HepG2 (cell line): ENCODE data around the gene AUH. TPM values are rescaled to one million over a fixed set of nuclear protein-coding genes. Genes with fewer than 3 reads are reported as not detected.

Experiments
- ARNT2 ChIP-seq: sonication (generic); formaldehyde crosslinking; IDR thresholded peaks from 2 replicates; pipeline ENCODE4 v1.8.0; 2022; ENCODE audit warnings: mild to moderate bottlenecking, low read depth, missing genetic modification reagents, moderate library complexity
- EP300 ChIP-seq, 3 experiments: sonication (generic) in 1 of 3; formaldehyde crosslinking in 1 of 3; IDR thresholded peaks; 2 replicates each; pipeline versions ENCODE4 v1.5.1 to v1.6.1; 2011 to 2020; ENCODE audit warnings: low read depth in 2 of 3, low read length in 2 of 3, borderline replicate concordance in 1 of 3, improper control_type of control experiment in 1 of 3, mild to moderate bottlenecking in 1 of 3, missing genetic modification reagents in 1 of 3, moderate library complexity in 1 of 3
- FIP1L1 ChIP-seq: fragments of 200-400 bp; formaldehyde crosslinking; IDR thresholded peaks from 2 replicates; pipeline ENCODE4 v1.6.1; 2018; ENCODE audit warnings: low read depth, mild to moderate bottlenecking, low read length, moderate library complexity, borderline replicate concordance; ENCODE audit not compliant: insufficient read depth
- KAT2B ChIP-seq: fragments of 150-350 bp; IDR thresholded peaks from 2 replicates; pipeline ENCODE4 v1.6.1; 2014; ENCODE audit warnings: low read depth, low read length, borderline replicate concordance
- MAFK ChIP-seq, 2 experiments: IDR thresholded peaks in 1 of 2; conservative IDR thresholded peaks in 1 of 2; 2 replicates each; pipeline ENCODE4 v1.6.1; 2011; ENCODE audit warnings: improper control_type of control experiment in 2 of 2, low read length in 2 of 2
- NFIB ChIP-seq: sonication (generic); formaldehyde crosslinking; IDR thresholded peaks from 2 replicates; pipeline ENCODE4 v1.9.0; 2021; ENCODE audit warnings: missing genetic modification reagents, mild to moderate bottlenecking, borderline replicate concordance
- NR2F6 ChIP-seq, 2 experiments: IDR thresholded peaks; 2 replicates each; pipeline ENCODE4 v1.6.1; 2016; ENCODE audit warnings: antibody characterized with exemption in 1 of 2, mild to moderate bottlenecking in 1 of 2
- PHF8 ChIP-seq: sonication (generic); formaldehyde crosslinking; IDR thresholded peaks from 2 replicates; pipeline ENCODE4 v1.5.0; 2020; ENCODE audit warnings: missing genetic modification reagents
- RBM22 ChIP-seq: fragments of 200-400 bp; formaldehyde crosslinking; optimal IDR thresholded peaks from 2 replicates; pipeline ENCODE3; 2017; ENCODE audit warnings: mild to moderate bottlenecking, low read length, moderate library complexity
- SP140L ChIP-seq: sonication (generic); formaldehyde crosslinking; IDR thresholded peaks from 2 replicates; pipeline ENCODE4 v1.4.0; 2020; ENCODE audit warnings: missing genetic modification reagents, borderline replicate concordance
- YEATS4 ChIP-seq: sonication (generic); formaldehyde crosslinking; IDR thresholded peaks from 2 replicates; pipeline ENCODE4 v1.4.0; 2020; ENCODE audit warnings: missing genetic modification reagents, borderline replicate concordance
- ZFY ChIP-seq: sonication (generic); formaldehyde crosslinking; IDR thresholded peaks from 2 replicates; pipeline ENCODE4 v1.4.0; 2020; ENCODE audit warnings: missing genetic modification reagents
- ZNF33A ChIP-seq: sonication (generic); formaldehyde crosslinking; IDR thresholded peaks from 2 replicates; pipeline ENCODE4 v1.5.1; 2020; ENCODE audit warnings: missing genetic modification reagents, mild to moderate bottlenecking, moderate library complexity, borderline replicate concordance
- ZNF460 ChIP-seq: sonication (generic); formaldehyde crosslinking; IDR thresholded peaks from 2 replicates; pipeline ENCODE4 v1.5.1; 2020; ENCODE audit warnings: missing genetic modification reagents, mild to moderate bottlenecking, borderline replicate concordance
- ZNF589 ChIP-seq: sonication (generic); formaldehyde crosslinking; conservative IDR thresholded peaks from 2 replicates; pipeline ENCODE4 v1.8.0; 2022; ENCODE audit warnings: mild to moderate bottlenecking, moderate library complexity, missing genetic modification reagents
- ZNF792 ChIP-seq: IDR thresholded peaks from 2 replicates; pipeline ENCODE4 v1.6.1; 2016
- polyA plus RNA-seq, 8 experiments: library from polyadenylated mRNA; depleted of rRNA in 3 of 8; stranded (reverse) in 7 of 8; unstranded in 1 of 8; fragments of >200 nt; fragmentation: Illumina TruSeq in 4 of 8; extraction: Trizol in 4 of 8; gene quantifications; 2 replicates each; pipeline versions ENCODE4 v1.2.1 to v1.2.3, GENCODE V29; 2011 to 2016; ENCODE audit warnings: low read depth in 4 of 8, missing spikeins in 1 of 8, mixed read lengths in 1 of 8; ENCODE audit not compliant: insufficient read depth in 1 of 8
- total RNA-seq, 5 experiments: library from RNA; depleted of rRNA; stranded (reverse); fragments of >200 nt; fragmentation: Illumina TruSeq; extraction: Trizol; gene quantifications; 2 replicates each; pipeline ENCODE4 v1.2.3, GENCODE V29; 2016; ENCODE audit warnings: low read depth in 1 of 5
- TF ChIP-seq, protein P1 (sequence below): sonication (generic); formaldehyde crosslinking; conservative IDR thresholded peaks from 2 replicates; pipeline ENCODE4 v1.5.0; 2020; ENCODE audit warnings: missing genetic modification reagents
- TF ChIP-seq, protein P2 (sequence below): fragments of 450-650 bp; IDR thresholded peaks from 2 replicates; pipeline ENCODE4 v1.6.1; 2017
- TF ChIP-seq, protein P3 (sequence below), 2 experiments: sonication (generic) in 1 of 2; formaldehyde crosslinking in 1 of 2; IDR thresholded peaks; 2 replicates each; pipeline versions ENCODE4 v1.5.1 to v1.6.1; 2011 to 2020; ENCODE audit warnings: borderline replicate concordance in 1 of 2, low read depth in 1 of 2, low read length in 1 of 2, mild to moderate bottlenecking in 1 of 2, missing genetic modification reagents in 1 of 2, moderate library complexity in 1 of 2
- TF ChIP-seq, protein P4 (sequence below): sonication (generic); formaldehyde crosslinking; IDR thresholded peaks from 2 replicates; pipeline ENCODE4 v1.4.0; 2020; ENCODE audit warnings: mild to moderate bottlenecking, missing genetic modification reagents
- TF ChIP-seq, protein P5 (sequence below): IDR thresholded peaks from 2 replicates; pipeline ENCODE4 v1.6.1; 2016; ENCODE audit warnings: missing compliant biosample characterization, missing genetic modification reagents, borderline replicate concordance

The AUH gene
- total and polyA plus RNA-seq, 2 of the 13 experiments (the other 11 are each of a cell fraction or from before 2014, with no cell fraction given) = 25.8 to 31.9 TPM

DNA sequence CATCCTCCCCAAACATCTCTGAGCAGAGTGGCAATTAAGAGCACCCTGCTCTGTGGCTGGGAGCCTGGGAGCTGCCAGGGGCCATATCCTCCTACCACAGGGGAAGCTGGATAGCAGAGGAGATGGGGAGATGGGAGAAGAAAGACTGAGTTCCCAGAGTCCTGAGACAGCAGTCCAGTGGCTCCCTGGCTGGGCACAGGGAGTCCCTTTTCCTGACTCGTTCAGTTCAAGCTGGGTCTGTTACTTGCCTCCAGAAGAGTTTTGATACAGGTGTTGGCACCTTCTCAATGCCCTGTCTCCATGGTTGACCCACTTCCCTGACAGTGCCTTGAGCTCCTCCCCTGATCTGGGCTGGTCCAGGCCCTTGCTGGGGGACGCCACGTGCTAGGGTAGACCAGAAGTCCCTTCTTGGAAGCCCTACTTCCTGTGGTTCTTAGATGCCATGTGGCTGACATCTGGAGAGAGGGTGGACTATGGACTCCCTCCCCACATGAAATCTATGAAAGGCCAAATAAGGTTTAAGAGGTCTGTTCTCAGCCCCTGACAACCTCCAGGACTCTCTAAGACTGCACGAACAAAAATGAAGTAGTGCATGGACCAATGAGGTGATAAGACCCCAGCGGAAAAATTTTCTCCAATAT is 166.2 kb downstream of the AUH start (continued):
- TF ChIP-seq FIP1L1 = no peak
- no peak for TF ChIP-seq MAFK (conservative IDR thresholded peaks at IDR 0.05 in 1 of 2, IDR thresholded peaks at IDR 0.05 in 1 of 2; ENCODE audit: low read length in 2 of 2)
- TF ChIP-seq NFIB (CRISPR knock-in tag) = no peak
- TF ChIP-seq, protein P1, sequence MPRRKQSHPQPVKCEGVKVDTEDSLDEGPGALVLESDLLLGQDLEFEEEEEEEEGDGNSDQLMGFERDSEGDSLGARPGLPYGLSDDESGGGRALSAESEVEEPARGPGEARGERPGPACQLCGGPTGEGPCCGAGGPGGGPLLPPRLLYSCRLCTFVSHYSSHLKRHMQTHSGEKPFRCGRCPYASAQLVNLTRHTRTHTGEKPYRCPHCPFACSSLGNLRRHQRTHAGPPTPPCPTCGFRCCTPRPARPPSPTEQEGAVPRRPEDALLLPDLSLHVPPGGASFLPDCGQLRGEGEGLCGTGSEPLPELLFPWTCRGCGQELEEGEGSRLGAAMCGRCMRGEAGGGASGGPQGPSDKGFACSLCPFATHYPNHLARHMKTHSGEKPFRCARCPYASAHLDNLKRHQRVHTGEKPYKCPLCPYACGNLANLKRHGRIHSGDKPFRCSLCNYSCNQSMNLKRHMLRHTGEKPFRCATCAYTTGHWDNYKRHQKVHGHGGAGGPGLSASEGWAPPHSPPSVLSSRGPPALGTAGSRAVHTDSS = no peak
- TF ChIP-seq ZNF589 (CRISPR knock-in tag) = 0 out of 2 replicates have a peak, but pooled peaks have one; percentile 63
- TF ChIP-seq YEATS4 = no peak
- TF ChIP-seq, protein P2, sequence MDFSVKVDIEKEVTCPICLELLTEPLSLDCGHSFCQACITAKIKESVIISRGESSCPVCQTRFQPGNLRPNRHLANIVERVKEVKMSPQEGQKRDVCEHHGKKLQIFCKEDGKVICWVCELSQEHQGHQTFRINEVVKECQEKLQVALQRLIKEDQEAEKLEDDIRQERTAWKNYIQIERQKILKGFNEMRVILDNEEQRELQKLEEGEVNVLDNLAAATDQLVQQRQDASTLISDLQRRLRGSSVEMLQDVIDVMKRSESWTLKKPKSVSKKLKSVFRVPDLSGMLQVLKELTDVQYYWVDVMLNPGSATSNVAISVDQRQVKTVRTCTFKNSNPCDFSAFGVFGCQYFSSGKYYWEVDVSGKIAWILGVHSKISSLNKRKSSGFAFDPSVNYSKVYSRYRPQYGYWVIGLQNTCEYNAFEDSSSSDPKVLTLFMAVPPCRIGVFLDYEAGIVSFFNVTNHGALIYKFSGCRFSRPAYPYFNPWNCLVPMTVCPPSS = no peak
- TF ChIP-seq KAT2B = no peak
- TF ChIP-seq EP300 (IDR thresholded peaks at IDR 0.05; ENCODE audit: low read depth in 2 of 2, low read length in 2 of 2) = peak in 1 of 2 experiments; percentile 58; a peak in 1 of 4 replicates
- TF ChIP-seq EP300 (CRISPR knock-in tag; IDR thresholded peaks at IDR 0.05; ENCODE audit: borderline replicate concordance) = no peak
- TF ChIP-seq ZNF33A (CRISPR knock-in tag) = no peak
- TF ChIP-seq, protein P3, sequence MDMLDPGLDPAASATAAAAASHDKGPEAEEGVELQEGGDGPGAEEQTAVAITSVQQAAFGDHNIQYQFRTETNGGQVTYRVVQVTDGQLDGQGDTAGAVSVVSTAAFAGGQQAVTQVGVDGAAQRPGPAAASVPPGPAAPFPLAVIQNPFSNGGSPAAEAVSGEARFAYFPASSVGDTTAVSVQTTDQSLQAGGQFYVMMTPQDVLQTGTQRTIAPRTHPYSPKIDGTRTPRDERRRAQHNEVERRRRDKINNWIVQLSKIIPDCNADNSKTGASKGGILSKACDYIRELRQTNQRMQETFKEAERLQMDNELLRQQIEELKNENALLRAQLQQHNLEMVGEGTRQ (IDR thresholded peaks at IDR 0.05; ENCODE audit: low read depth, low read length) = no peak
- TF ChIP-seq, protein P3 (CRISPR knock-in tag; IDR thresholded peaks at IDR 0.05; ENCODE audit: borderline replicate concordance) = no peak
- TF ChIP-seq, protein P4, sequence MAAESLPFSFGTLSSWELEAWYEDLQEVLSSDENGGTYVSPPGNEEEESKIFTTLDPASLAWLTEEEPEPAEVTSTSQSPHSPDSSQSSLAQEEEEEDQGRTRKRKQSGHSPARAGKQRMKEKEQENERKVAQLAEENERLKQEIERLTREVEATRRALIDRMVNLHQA (CRISPR knock-in tag) = no peak
- TF ChIP-seq RBM22 = peak; percentile 55
- TF ChIP-seq, protein P5, sequence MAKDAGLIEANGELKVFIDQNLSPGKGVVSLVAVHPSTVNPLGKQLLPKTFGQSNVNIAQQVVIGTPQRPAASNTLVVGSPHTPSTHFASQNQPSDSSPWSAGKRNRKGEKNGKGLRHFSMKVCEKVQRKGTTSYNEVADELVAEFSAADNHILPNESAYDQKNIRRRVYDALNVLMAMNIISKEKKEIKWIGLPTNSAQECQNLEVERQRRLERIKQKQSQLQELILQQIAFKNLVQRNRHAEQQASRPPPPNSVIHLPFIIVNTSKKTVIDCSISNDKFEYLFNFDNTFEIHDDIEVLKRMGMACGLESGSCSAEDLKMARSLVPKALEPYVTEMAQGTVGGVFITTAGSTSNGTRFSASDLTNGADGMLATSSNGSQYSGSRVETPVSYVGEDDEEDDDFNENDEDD (CRISPR knock-in tag) = peak; percentile 80; the same call in 1 of the 2 replicates
- TF ChIP-seq ZNF460 = no peak
- no peak for TF ChIP-seq SP140L
- TF ChIP-seq ZFY (CRISPR knock-in tag) = peak; percentile 30; the same call in 1 of the 2 replicates
- no peak for TF ChIP-seq ZNF792 (CRISPR knock-in tag)
- TF ChIP-seq NR2F6 (IDR thresholded peaks at IDR 0.05) = no peak
- TF ChIP-seq NR2F6 (CRISPR knock-in tag; IDR thresholded peaks at IDR 0.05) = peak; percentile 35
- TF ChIP-seq ARNT2 (CRISPR knock-in tag) = peak; percentile 55; the same call in 1 of the 2 replicates
- TF ChIP-seq PHF8 (CRISPR knock-in tag) = 0 out of 2 replicates have a peak, but pooled peaks have one; percentile 12
